HG03280 (cell line): Measurements from ENCODE around the gene CARD8.
"Not testable (repeated sequence)": the region's sequence is repeated elsewhere in the genome, so short reads cannot be mapped to it uniquely, and the experiment has no call there.

ENCODE experiments used
- ATAC-seq: cut with Tn5 transposase; IDR thresholded peaks from one replicate; pipeline ENCODE4 v1.9.1; 2021; ENCODE audit warnings: mild to moderate bottlenecking, moderate library complexity; ENCODE audit not compliant: unreplicated experiment

Gene CARD8

GRCh38 chr19:48255376-48256303 is at the start of gene CARD8:
Gene CARD8, minus strand, starts transcription at chr19:48255912. Its CDS starts 14,892 bp downstream, at chr19:48241020.
- ATAC-seq = peak; percentile 54

GRCh38 chr19:48303866-48304265 is 48.2 kb upstream of the CARD8 start:
- ATAC-seq = no peak

GRCh38 chr19:48303367-48303766 is 47.7 kb upstream of the CARD8 start:
- ATAC-seq = no peak

- ATAC-seq = no peak
These were observed 46.9 kb upstream of the CARD8 start for GRCh38 chr19:48302600-48302959.

- no peak for ATAC-seq
These were observed 46.3 kb upstream of the CARD8 start for GRCh38 chr19:48301886-48302599.

- no peak for ATAC-seq
These were observed 42.3 kb upstream of the CARD8 start for GRCh38 chr19:48297975-48298374.

- no peak for ATAC-seq
These were observed 41.4 kb upstream of the CARD8 start for GRCh38 chr19:48296963-48297734.

GRCh38 chr19:48295458-48295857 is 39.7 kb upstream of the CARD8 start:
- no peak for ATAC-seq

- no peak for ATAC-seq
These were observed 37.1 kb upstream of the CARD8 start for GRCh38 chr19:48292798-48293197.

- ATAC-seq = not testable (repeated sequence)
These were observed 35.7 kb upstream of the CARD8 start for GRCh38 chr19:48291489-48291815.

GRCh38 chr19:48290771-48291488 is 35.2 kb upstream of the CARD8 start:
- no peak for ATAC-seq

GRCh38 chr19:48290401-48290770 is 34.7 kb upstream of the CARD8 start:
- no peak for ATAC-seq

GRCh38 chr19:48287748-48288147 is 32.0 kb upstream of the CARD8 start:
- ATAC-seq = no peak

- no peak for ATAC-seq
These were observed 29.2 kb upstream of the CARD8 start for GRCh38 chr19:48284896-48285295.

GRCh38 chr19:48283908-48284307 is 28.2 kb upstream of the CARD8 start:
- no peak for ATAC-seq

GRCh38 chr19:48279747-48280146 is 24.0 kb upstream of the CARD8 start:
- ATAC-seq = no peak

- no peak for ATAC-seq
These were observed 19.2 kb upstream of the CARD8 start for GRCh38 chr19:48274938-48275337.

GRCh38 chr19:48274173-48274572 is 18.5 kb upstream of the CARD8 start:
- ATAC-seq = no peak

- no peak for ATAC-seq
These were observed 15.9 kb upstream of the CARD8 start for GRCh38 chr19:48271531-48272151.

GRCh38 chr19:48269617-48270026 is 13.9 kb upstream of the CARD8 start:
- ATAC-seq = not testable (repeated sequence)
